Glomerular endothelial cell (primary cell): ENCODE measurements around the gene SPP2. TPM values are rescaled to one million over a fixed set of nuclear protein-coding genes. Genes with fewer than 3 reads are reported as not detected.

ENCODE experiments used
- DNase-seq: peaks from one replicate; pipeline ENCODE4 v3.0.0-alpha.2; 2011; ENCODE audit warnings: low read depth, low spot score; ENCODE audit errors: extremely low read depth
- total RNA-seq: library from RNA; depleted of rRNA; stranded (reverse); fragments of >200 nt; gene quantifications from 2 replicates; pipeline ENCODE4 v1.2.3, GENCODE V29; 2015

Gene SPP2
- total RNA-seq, 1 donor from 2014 or later, result not detected

GRCh38 chr2:234033885-234034284 lies 16.6 kb upstream of the SPP2 start:
- DNase-seq, result no peak

- no peak for DNase-seq
These were observed 12.3 kb upstream of the SPP2 start for GRCh38 chr2:234038076-234038802.

GRCh38 chr2:234044157-234044556 lies 6.3 kb upstream of the SPP2 start:
- DNase-seq, result no peak

GRCh38 chr2:234046521-234046920 lies 4.0 kb upstream of the SPP2 start:
- no peak for DNase-seq

- DNase-seq, result no peak
These were observed 3.1 kb upstream of the SPP2 start for GRCh38 chr2:234047361-234047760.

- no peak for DNase-seq
These were observed 2.5 kb upstream of the SPP2 start for GRCh38 chr2:234048049-234048448.

GRCh38 chr2:234051374-234052070 lies 1.0 kb downstream of the SPP2 start:
- DNase-seq, result no peak

GRCh38 chr2:234058881-234059280 lies 8.4 kb downstream of the SPP2 start:
- no peak for DNase-seq

- no peak for DNase-seq
These were observed 9.7 kb downstream of the SPP2 start for GRCh38 chr2:234060236-234060635.

GRCh38 chr2:234061624-234062257 lies 11.2 kb downstream of the SPP2 start:
- DNase-seq, result no peak

GRCh38 chr2:234066587-234066986 lies 16.1 kb downstream of the SPP2 start:
- DNase-seq, result no peak

GRCh38 chr2:234071664-234072063 lies 21.2 kb downstream of the SPP2 start:
- no peak for DNase-seq

GRCh38 chr2:234072454-234072853 lies 22.0 kb downstream of the SPP2 start:
- no peak for DNase-seq

- no peak for DNase-seq
These were observed 24.4 kb downstream of the SPP2 start for GRCh38 chr2:234074751-234075517.

GRCh38 chr2:234075518-234075915 lies 25.0 kb downstream of the SPP2 start:
- no peak for DNase-seq

- no peak for DNase-seq
These were observed 25.4 kb downstream of the SPP2 start for GRCh38 chr2:234075947-234076346.

- DNase-seq, result no peak
These were observed 25.9 kb downstream of the SPP2 start for GRCh38 chr2:234076451-234076850.

GRCh38 chr2:234078129-234078528 lies 27.6 kb downstream of the SPP2 start:
- DNase-seq, result no peak

- no peak for DNase-seq
These were observed 31.7 kb downstream of the SPP2 start for GRCh38 chr2:234081970-234082822.
